ENCODE results near the gene TRDMT1. TPM values are rescaled to one million over a fixed set of nuclear protein-coding genes. Genes with fewer than 3 reads are reported as not detected.

TRDMT1 gene
- polyA plus RNA-seq, 1 donor from 2014 or later: 25.4 TPM

- Histone ChIP-seq H3K79me2 (replicated peaks; ENCODE audit: insufficient read depth, low read length) (no peaks in the 10 kb centered on the region), H2AFZ (ENCODE audit: low read depth, low read length) (no peak overlapping the region), H3K9me2 (ENCODE audit: insufficient read depth, low read length) (no peaks in the 10 kb centered on the region), H3K9ac (ENCODE audit: low read length) (no peak overlapping the region), H4K20me1 (ENCODE audit: insufficient read depth) (no peaks in the 10 kb centered on the region), H3K4me2 (ENCODE audit: low read length) (no peak overlapping the region), H3K9me3 (ENCODE audit: low read length) (no peaks in the 10 kb centered on the region), H3K36me3 (ENCODE audit: insufficient read depth, low read length) (peaks cover 2% of the 10 kb centered on the region), H3K4me3 (ENCODE audit: low read length) (no peak overlapping the region), H3F3A (ENCODE audit: insufficient read depth, low read length, poor library complexity, severe bottlenecking) (no peaks in the 10 kb centered on the region), H3K27ac (ENCODE audit: low read length) (no peak overlapping the region), H3K27me3 (ENCODE audit: insufficient read depth, low read depth, low read length) (no peaks in the 10 kb centered on the region)
- TF ChIP-seq RAD21 (conservative IDR thresholded peaks at IDR 0.05) (no peak), TAF1 (IDR thresholded peaks at IDR 0.05; ENCODE audit: low read depth) (no peak), EZH2 (IDR thresholded peaks at IDR 0.05; ENCODE audit: borderline replicate concordance, insufficient read depth, low read length, poor library complexity, severe bottlenecking) (no peak), EP300 (conservative IDR thresholded peaks at IDR 0.05; ENCODE audit: poor library complexity, severe bottlenecking) (no peak), POLR2AphosphoS5 (IDR thresholded peaks at IDR 0.05) (no peak), MXI1 (conservative IDR thresholded peaks at IDR 0.05; ENCODE audit: poor library complexity, severe bottlenecking) (no peak), SMC3 (conservative IDR thresholded peaks at IDR 0.05; ENCODE audit: poor library complexity) (no peak), CTCF (IDR thresholded peaks at IDR 0.05; ENCODE audit: poor library complexity, severe bottlenecking) (no peak)
- TF ChIP-seq, protein P1, sequence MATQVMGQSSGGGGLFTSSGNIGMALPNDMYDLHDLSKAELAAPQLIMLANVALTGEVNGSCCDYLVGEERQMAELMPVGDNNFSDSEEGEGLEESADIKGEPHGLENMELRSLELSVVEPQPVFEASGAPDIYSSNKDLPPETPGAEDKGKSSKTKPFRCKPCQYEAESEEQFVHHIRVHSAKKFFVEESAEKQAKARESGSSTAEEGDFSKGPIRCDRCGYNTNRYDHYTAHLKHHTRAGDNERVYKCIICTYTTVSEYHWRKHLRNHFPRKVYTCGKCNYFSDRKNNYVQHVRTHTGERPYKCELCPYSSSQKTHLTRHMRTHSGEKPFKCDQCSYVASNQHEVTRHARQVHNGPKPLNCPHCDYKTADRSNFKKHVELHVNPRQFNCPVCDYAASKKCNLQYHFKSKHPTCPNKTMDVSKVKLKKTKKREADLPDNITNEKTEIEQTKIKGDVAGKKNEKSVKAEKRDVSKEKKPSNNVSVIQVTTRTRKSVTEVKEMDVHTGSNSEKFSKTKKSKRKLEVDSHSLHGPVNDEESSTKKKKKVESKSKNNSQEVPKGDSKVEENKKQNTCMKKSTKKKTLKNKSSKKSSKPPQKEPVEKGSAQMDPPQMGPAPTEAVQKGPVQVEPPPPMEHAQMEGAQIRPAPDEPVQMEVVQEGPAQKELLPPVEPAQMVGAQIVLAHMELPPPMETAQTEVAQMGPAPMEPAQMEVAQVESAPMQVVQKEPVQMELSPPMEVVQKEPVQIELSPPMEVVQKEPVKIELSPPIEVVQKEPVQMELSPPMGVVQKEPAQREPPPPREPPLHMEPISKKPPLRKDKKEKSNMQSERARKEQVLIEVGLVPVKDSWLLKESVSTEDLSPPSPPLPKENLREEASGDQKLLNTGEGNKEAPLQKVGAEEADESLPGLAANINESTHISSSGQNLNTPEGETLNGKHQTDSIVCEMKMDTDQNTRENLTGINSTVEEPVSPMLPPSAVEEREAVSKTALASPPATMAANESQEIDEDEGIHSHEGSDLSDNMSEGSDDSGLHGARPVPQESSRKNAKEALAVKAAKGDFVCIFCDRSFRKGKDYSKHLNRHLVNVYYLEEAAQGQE (IDR thresholded peaks at IDR 0.05; ENCODE audit: borderline replicate concordance): no peak
Measured at GRCh38 chr10:17240096-17240495, 38.6 kb upstream of the TRDMT1 start.

- TF ChIP-seq EZH2 (IDR thresholded peaks at IDR 0.05; ENCODE audit: borderline replicate concordance, insufficient read depth, low read length, poor library complexity, severe bottlenecking): no peak
- TF ChIP-seq CTCF (IDR thresholded peaks at IDR 0.05; ENCODE audit: poor library complexity, severe bottlenecking): no peak
- no peak for TF ChIP-seq EP300 (conservative IDR thresholded peaks at IDR 0.05; ENCODE audit: poor library complexity, severe bottlenecking)
- no peak for TF ChIP-seq SMC3 (conservative IDR thresholded peaks at IDR 0.05; ENCODE audit: poor library complexity)
- TF ChIP-seq, protein P1 (IDR thresholded peaks at IDR 0.05; ENCODE audit: borderline replicate concordance): no peak
- TF ChIP-seq TAF1 (IDR thresholded peaks at IDR 0.05; ENCODE audit: low read depth): no peak
- TF ChIP-seq RAD21 (conservative IDR thresholded peaks at IDR 0.05): no peak
- no peak for TF ChIP-seq POLR2AphosphoS5 (IDR thresholded peaks at IDR 0.05)
- TF ChIP-seq MXI1 (conservative IDR thresholded peaks at IDR 0.05; ENCODE audit: poor library complexity, severe bottlenecking): no peak
Measured at GRCh38 chr10:17239345-17240085, 38.0 kb upstream of the TRDMT1 start.

More at GRCh38 chr10:17239345-17240085, 38.0 kb upstream of the TRDMT1 start:
- no peaks in the 10 kb centered on the region for H3K9me3 ChIP-seq (ENCODE audit: low read length)
- H3F3A ChIP-seq (ENCODE audit: insufficient read depth, low read length, poor library complexity, severe bottlenecking): no peaks in the 10 kb centered on the region
- H2AFZ ChIP-seq (ENCODE audit: low read depth, low read length): no peak overlapping the region
- no peak overlapping the region for H3K4me2 ChIP-seq (ENCODE audit: low read length)
- peaks cover 7% of the 10 kb centered on the region for H3K36me3 ChIP-seq (ENCODE audit: insufficient read depth, low read length)
- H3K4me3 ChIP-seq (ENCODE audit: low read length): no peak overlapping the region
- no peak overlapping the region for H3K9ac ChIP-seq (ENCODE audit: low read length)
- H3K27ac ChIP-seq (ENCODE audit: low read length): no peak overlapping the region
- no peaks in the 10 kb centered on the region for H3K27me3 ChIP-seq (ENCODE audit: insufficient read depth, low read depth, low read length)
- H3K9me2 ChIP-seq (ENCODE audit: insufficient read depth, low read length): no peaks in the 10 kb centered on the region
- H4K20me1 ChIP-seq (ENCODE audit: insufficient read depth): no peaks in the 10 kb centered on the region
- no peaks in the 10 kb centered on the region for H3K79me2 ChIP-seq (replicated peaks; ENCODE audit: insufficient read depth, low read length)
